NCI-H82 treated with DMSO at 0.1 percent for 48 hours (cell line): ENCODE results near the gene IGFBP3.

Source experiments
- DNase-seq: peaks from one replicate; lab custom pipeline; 2025; ENCODE audit not compliant: unreplicated experiment; lab: John Stamatoyannopoulos, UW

The IGFBP3 gene

GRCh38 chr7:45892407-45893035, 28.6 kb downstream of the IGFBP3 start:
- DNase-seq: no peak

GRCh38 chr7:45891462-45892402, 29.3 kb downstream of the IGFBP3 start:
- no peak for DNase-seq

GRCh38 chr7:45890902-45891461, 30.1 kb downstream of the IGFBP3 start:
- no peak for DNase-seq

- no peak for DNase-seq
Observed at GRCh38 chr7:45890125-45890901, 30.8 kb downstream of the IGFBP3 start.

- no peak for DNase-seq
Observed at GRCh38 chr7:45889367-45890067, 31.6 kb downstream of the IGFBP3 start.

- DNase-seq: no peak
Observed at GRCh38 chr7:45888993-45889366, 32.1 kb downstream of the IGFBP3 start.

GRCh38 chr7:45888185-45888992, 32.7 kb downstream of the IGFBP3 start, which contains the start of gene IGFBP1:
Gene IGFBP1, plus strand, starts transcription at chr7:45888488. Its CDS starts 165 bp downstream, at chr7:45888653.
- DNase-seq: no peak

- no peak for DNase-seq
Observed at GRCh38 chr7:45886931-45887667, 34.0 kb downstream of the IGFBP3 start.

- DNase-seq: no peak
Observed at GRCh38 chr7:45885264-45885882, 35.7 kb downstream of the IGFBP3 start.

- DNase-seq: no peak
Observed at GRCh38 chr7:45884136-45884535, 36.9 kb downstream of the IGFBP3 start.

GRCh38 chr7:45882465-45882810, 38.6 kb downstream of the IGFBP3 start:
- no peak for DNase-seq

- DNase-seq: no peak
Observed at GRCh38 chr7:45881759-45882464, 39.2 kb downstream of the IGFBP3 start.

GRCh38 chr7:45881280-45881758, 39.8 kb downstream of the IGFBP3 start:
- DNase-seq: no peak

GRCh38 chr7:45880433-45880860, 40.6 kb downstream of the IGFBP3 start:
- DNase-seq: no peak

- no peak for DNase-seq
Observed at GRCh38 chr7:45878457-45879144, 42.5 kb downstream of the IGFBP3 start.

- DNase-seq: no peak
Observed at GRCh38 chr7:45876519-45876918, 44.6 kb downstream of the IGFBP3 start.

- DNase-seq: no peak
Observed at GRCh38 chr7:45874408-45875131, 46.5 kb downstream of the IGFBP3 start.
